Epithelial cell of alveolus of lung (primary cell): ENCODE measurements around the gene KRTAP20-1. TPM values are rescaled to one million over a fixed set of nuclear protein-coding genes. Genes with fewer than 3 reads are reported as not detected.

Experiments
- total RNA-seq: library from RNA; depleted of rRNA; stranded (reverse); fragments of >200 nt; gene quantifications from 2 replicates; pipeline ENCODE4 v1.2.1, GENCODE V29; 2015

Gene KRTAP20-1, protein sequence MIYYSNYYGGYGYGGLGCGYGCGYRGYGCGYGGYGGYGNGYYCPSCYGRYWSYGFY
- total RNA-seq, result not detected in 2 replicates

DNA sequence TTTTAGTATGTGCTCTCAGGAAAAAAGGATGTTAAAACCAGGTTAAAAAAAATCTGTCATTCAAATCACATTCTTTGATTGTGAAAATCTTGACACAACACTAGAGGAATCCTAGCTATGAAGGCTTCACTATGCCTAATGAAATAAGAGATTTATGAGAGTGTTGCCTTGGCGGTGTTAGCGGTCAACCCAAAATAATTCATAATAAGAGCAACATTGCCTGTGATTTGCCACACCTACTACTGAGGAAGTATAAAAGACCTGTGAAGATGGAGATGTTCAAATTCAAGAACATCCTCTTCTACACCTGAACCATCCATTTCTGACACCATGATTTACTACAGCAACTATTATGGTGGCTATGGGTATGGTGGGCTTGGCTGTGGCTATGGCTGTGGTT, at the start of gene KRTAP20-1:
Gene KRTAP20-1, plus strand, starts transcription at position 301 of the 400 bp plus-strand sequence. Its CDS starts 30 bp downstream, at position 331.

GRCh38 chr21:30590297-30590696, 25.9 kb upstream of the KRTAP20-1 start, which contains the start of gene KRTAP22-2:
TSS of gene KRTAP22-2 (minus strand) at chr21:30590397.

GRCh38 chr21:30592140-30592539, 24.1 kb upstream of the KRTAP20-1 start, which contains the start of gene KRTAP6-3:
TSS of gene KRTAP6-3 (plus strand) at chr21:30592440. CDS start at chr21:30592446, 6 bp downstream.

GRCh38 chr21:30598802-30599201, 17.4 kb upstream of the KRTAP20-1 start, which contains the start of gene KRTAP6-2:
TSS of gene KRTAP6-2 (minus strand) at chr21:30598902. CDS start at chr21:30598874, 28 bp downstream.

DNA sequence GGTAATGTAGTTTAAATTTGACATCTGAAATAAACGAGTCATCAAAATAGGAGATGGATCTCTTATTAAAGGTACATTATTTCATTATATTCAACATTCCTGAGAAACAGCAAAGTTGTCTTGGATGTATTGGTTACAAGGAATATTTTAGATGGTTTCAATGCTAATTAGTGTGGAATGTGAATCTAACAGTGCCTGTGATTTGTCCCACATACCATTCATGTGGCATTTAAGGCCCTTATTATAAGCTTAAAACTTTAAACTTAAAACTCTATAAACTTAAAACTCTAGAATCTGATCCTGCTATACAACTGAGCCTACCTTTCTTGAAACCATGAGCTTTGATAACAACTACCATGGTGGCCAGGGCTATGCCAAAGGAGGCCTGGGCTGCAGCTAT, 15.4 kb upstream of the KRTAP20-1 start, which contains the start of gene KRTAP22-1:
Gene KRTAP22-1, plus strand, starts transcription at position 301 of the 400 bp plus-strand sequence.

GRCh38 chr21:30613836-30614235, 2.4 kb upstream of the KRTAP20-1 start, which contains the start of gene KRTAP6-1:
TSS of gene KRTAP6-1 (minus strand) at chr21:30613930. CDS start at chr21:30613904, 26 bp downstream.

DNA sequence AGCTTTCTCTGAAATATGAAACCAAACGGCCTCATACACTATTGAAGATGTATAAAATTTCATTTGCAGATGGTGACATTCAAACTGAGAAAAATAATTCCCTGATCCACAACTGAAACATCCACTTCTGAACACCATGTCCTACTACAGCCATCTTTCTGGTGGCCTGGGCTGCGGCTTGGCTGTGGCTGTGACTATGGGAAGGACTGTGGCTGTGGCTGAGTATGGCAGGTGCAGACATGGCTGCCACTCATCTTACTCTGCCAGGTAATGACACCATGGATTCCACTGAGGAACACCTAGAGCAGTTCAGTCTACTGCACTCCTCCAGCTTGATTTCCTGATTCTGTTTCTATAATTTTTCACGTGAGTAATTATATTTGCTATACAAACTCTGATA, 4.3 kb downstream of the KRTAP20-1 start, which contains the start of gene KRTAP20-4:
Gene KRTAP20-4, plus strand, starts transcription at position 106 of the 400 bp plus-strand sequence.

GRCh38 chr21:30634906-30635305, 18.7 kb downstream of the KRTAP20-1 start, which contains the start of gene KRTAP20-2:
TSS of gene KRTAP20-2 (plus strand) at chr21:30635206. CDS start at chr21:30635264, 58 bp downstream.

GRCh38 chr21:30642564-30642963, 26.3 kb downstream of the KRTAP20-1 start, which contains the start of gene KRTAP20-3:
TSS of gene KRTAP20-3 (plus strand) at chr21:30642864.

Other genes starting within 250 kb of the KRTAP20-1 start
- gene KRTAP13-2, start 244.2 kb upstream of the KRTAP20-1 start, total RNA-seq, result not detected in 2 replicates
- gene KRTAP13-1, start 220.4 kb upstream of the KRTAP20-1 start, total RNA-seq, result not detected in 2 replicates
- not detected in 2 replicates for gene KRTAP13-3, start 190.5 kb upstream of the KRTAP20-1 start, total RNA-seq
- not detected in 2 replicates for gene KRTAP13-4, start 186.2 kb upstream of the KRTAP20-1 start, total RNA-seq
- gene KRTAP15-1, start 176.2 kb upstream of the KRTAP20-1 start, total RNA-seq, result not detected in 2 replicates
- gene KRTAP19-1, start 136.1 kb upstream of the KRTAP20-1 start, total RNA-seq, result not detected in 2 replicates
- not detected in 2 replicates for gene KRTAP19-2, start 129.0 kb upstream of the KRTAP20-1 start, total RNA-seq
- not detected in 2 replicates for gene KRTAP19-3, start 124.4 kb upstream of the KRTAP20-1 start, total RNA-seq
- gene KRTAP19-4, start 119.3 kb upstream of the KRTAP20-1 start, total RNA-seq, result not detected in 2 replicates
- gene KRTAP19-5, start 114.3 kb upstream of the KRTAP20-1 start, total RNA-seq, result not detected in 2 replicates
- gene KRTAP19-6, start 74.6 kb upstream of the KRTAP20-1 start, total RNA-seq, result not detected in 2 replicates
- not detected in 2 replicates for gene KRTAP19-7, start 55.1 kb upstream of the KRTAP20-1 start, total RNA-seq
- not detected in 2 replicates for gene KRTAP22-2, start 26.0 kb upstream of the KRTAP20-1 start, total RNA-seq
- not detected in 2 replicates for gene KRTAP6-3, start 24.0 kb upstream of the KRTAP20-1 start, total RNA-seq
- gene KRTAP6-2, start 17.5 kb upstream of the KRTAP20-1 start, total RNA-seq, result not detected in 2 replicates
- gene KRTAP22-1, start 15.3 kb upstream of the KRTAP20-1 start, total RNA-seq, result not detected in 2 replicates
- gene KRTAP6-1, start 2.5 kb upstream of the KRTAP20-1 start, total RNA-seq, result not detected in 2 replicates
- gene KRTAP20-4, start 4.2 kb downstream of the KRTAP20-1 start, total RNA-seq, result not detected in 2 replicates
- not detected in 2 replicates for gene KRTAP20-2, start 18.8 kb downstream of the KRTAP20-1 start, total RNA-seq
- gene KRTAP20-3, start 26.4 kb downstream of the KRTAP20-1 start, total RNA-seq, result not detected in 2 replicates
- gene KRTAP21-3, start 102.4 kb downstream of the KRTAP20-1 start, total RNA-seq, result not detected in 2 replicates
- gene KRTAP21-2, start 130.8 kb downstream of the KRTAP20-1 start, total RNA-seq, result not detected in 2 replicates
- gene KRTAP21-1, start 139.0 kb downstream of the KRTAP20-1 start, total RNA-seq, result not detected in 2 replicates
- gene KRTAP8-1, start 196.8 kb downstream of the KRTAP20-1 start, total RNA-seq, result not detected in 2 replicates
- not detected in 2 replicates for gene KRTAP7-1, start 213.3 kb downstream of the KRTAP20-1 start, total RNA-seq